GM12878 (cell line): ENCODE measurements around the gene BNC2. TPM values are rescaled to one million over a fixed set of nuclear protein-coding genes. Genes with fewer than 3 reads are reported as not detected.

Source experiments
- ATAC-seq: fragments of 200-7000 bp; cut with Tn5 transposase; 3 replicates; pipeline ENCODE4 v1.9.1; 2020; ENCODE audit warnings: mild to moderate bottlenecking, moderate library complexity
- BruUV-seq: library from RNA; stranded (reverse); fragments of 400-500 nt; replicated peaks from 2 replicates; lab custom pipeline; 2021; lab: Mats Ljungman, UMichigan
- CTCF ChIA-PET: fragments of 300-600 bp; sonication (Branson Sonifier 250); formaldehyde crosslinking; extraction: SDS; loops from one replicate; lab custom pipeline; 2021; ENCODE audit warnings: inconsistent platforms; lab: Yijun Ruan, JAX
- POLR2A ChIA-PET: fragments of 350-600 bp; formaldehyde crosslinking; extraction: SDS; loops from one replicate; lab custom pipeline; 2021; ENCODE audit warnings: inconsistent platforms; lab: Charles Lee
- RAD21 ChIA-PET: fragments of 300-600 bp; sonication (Branson Sonifier 250); formaldehyde crosslinking; loops from one replicate; lab custom pipeline; 2023; ENCODE audit warnings: antibody characterized with exemption; ENCODE audit not compliant: unreplicated experiment; lab: Charles Lee
- SMC1A ChIA-PET: fragments of 300-600 bp; sonication (Branson Sonifier 250); formaldehyde crosslinking; loops from one replicate; lab custom pipeline; 2023; ENCODE audit not compliant: unreplicated experiment, uncharacterized antibody; lab: Charles Lee
- DNase-seq: peaks from one replicate; pipeline ENCODE4 v3.0.0-alpha.2; 2011; ENCODE audit warnings: low read depth, low spot score
- FAIRE-seq: peaks from 3 replicates; lab custom pipeline; 2011; peaks lifted over from hg19 to GRCh38; lab: Jason Lieb, UNC
- H2AFZ ChIP-seq: 2 replicates; pipeline ENCODE4 v1.6.0; 2011; ENCODE audit warnings: low read depth, low read length, control low read depth; ENCODE audit not compliant: control insufficient read depth
- H3K27ac ChIP-seq: 2 replicates; pipeline ENCODE4 v1.5.1; 2011; ENCODE audit warnings: control low read depth; ENCODE audit not compliant: control insufficient read depth, insufficient read depth
- H3K27me3 ChIP-seq, 2 experiments: replicated peaks in 1 of 2; 2 replicates each; pipeline versions ENCODE4 v1.6.0 to v1.6.1; 2011; ENCODE audit warnings: low read length in 1 of 2; ENCODE audit not compliant: control insufficient read depth in 2 of 2, insufficient read depth in 2 of 2
- H3K36me3 ChIP-seq, 2 experiments: 2 replicates each; pipeline ENCODE4 v1.5.1; 2011; ENCODE audit warnings: low read length in 1 of 2; ENCODE audit not compliant: control insufficient read depth in 2 of 2, insufficient read depth in 2 of 2
- H3K4me1 ChIP-seq: 2 replicates; pipeline ENCODE4 v1.6.1; 2011; ENCODE audit warnings: mild to moderate bottlenecking, low read length, moderate library complexity, mixed read lengths; ENCODE audit not compliant: control insufficient read depth, insufficient read depth
- H3K4me2 ChIP-seq: 2 replicates; pipeline ENCODE4 v1.6.0; 2011; ENCODE audit warnings: control low read depth; ENCODE audit not compliant: control insufficient read depth, insufficient read depth
- H3K4me3 ChIP-seq: fragments of 200-600 bp; sonication (generic); 2 replicates; pipeline ENCODE4 v1.5.1; 2016
- H3K79me2 ChIP-seq: 2 replicates; pipeline ENCODE4 v1.6.0; 2011; ENCODE audit warnings: low read length; ENCODE audit not compliant: control insufficient read depth, insufficient read depth
- H3K9ac ChIP-seq: 2 replicates; pipeline ENCODE4 v1.8.0; 2011; ENCODE audit warnings: low read length, control low read depth, mixed read lengths; ENCODE audit not compliant: control insufficient read depth, insufficient read depth
- H3K9me3 ChIP-seq: replicated peaks from 3 replicates; pipeline ENCODE4 v1.5.1; 2011; ENCODE audit warnings: mild to moderate bottlenecking, low read length; ENCODE audit not compliant: control insufficient read depth, insufficient read depth
- H4K20me1 ChIP-seq: 2 replicates; pipeline ENCODE4 v1.6.0; 2011; ENCODE audit not compliant: control insufficient read depth, insufficient read depth
- HCFC1 ChIP-seq: fragments of 150-350 bp; IDR thresholded peaks from 2 replicates; pipeline ENCODE4 v1.6.1; 2014; ENCODE audit warnings: low read length
- NBN ChIP-seq: fragments of 450-650 bp; IDR thresholded peaks from 2 replicates; pipeline ENCODE4 v1.6.1; 2016
- SRF ChIP-seq, 2 experiments: IDR thresholded peaks; 2 replicates each; pipeline ENCODE4 v1.6.1; 2011; ENCODE audit warnings: low read depth in 2 of 2, low read length in 2 of 2, mild to moderate bottlenecking in 1 of 2, moderate library complexity in 1 of 2
- WGBS: methylation state at CpG from one replicate; pipeline ENCODE4 v1.1.6; 2016; ENCODE audit warnings: low lambda C conversion rate; ENCODE audit not compliant: insufficient replicate concordance, insufficient coverage; ENCODE audit errors: missing lambda C conversion rate; 5-methylcytosine and 5-hydroxymethylcytosine counted together
- in situ Hi-C: fragments of 300-500 bp; cut with MboI; formaldehyde crosslinking; loops from 9 replicates; pipeline ENCODE4 v1.14.3; 2018; ENCODE audit warnings: mixed read lengths
- intact Hi-C: fragments of 100-400 bp; cut with micrococcal nuclease; formaldehyde crosslinking; loops from one replicate; pipeline ENCODE4 v1.14.2; 2022; ENCODE audit not compliant: unreplicated experiment
- polyA plus RNA-seq, 11 experiments: library from polyadenylated mRNA; depleted of rRNA in 4 of 11; unstranded in 6 of 11; stranded (reverse) in 5 of 11; fragments of >200 nt; fragmentation: Nextera tagmentation in 4 of 11; fragmentation: Illumina TruSeq in 1 of 11; extraction: Ambion mirVana in 4 of 11; extraction: Trizol in 1 of 11; gene quantifications; 1 replicate in 1 of 11; 2 replicates in 10 of 11; pipeline versions ENCODE4 v1.2.1 to v1.2.3, GENCODE V29; 2011 to 2016; ENCODE audit warnings: inconsistent platforms in 2 of 11, missing spikeins in 2 of 11, low read depth in 1 of 11
- total RNA-seq, 4 experiments: library from RNA; depleted of rRNA in 3 of 4; stranded (reverse); fragments of >200 nt in 3 of 4; fragmentation: Illumina TruSeq in 1 of 4; extraction: Trizol in 1 of 4; gene quantifications; 2 replicates each; pipeline versions ENCODE4 v1.2.1 to v1.2.3, GENCODE V29; 2013 to 2021
- TF ChIP-seq, protein P1 (sequence below): fragments of 450-650 bp; formaldehyde crosslinking; IDR thresholded peaks from 2 replicates; pipeline ENCODE4 v1.4.0; 2022; ENCODE audit warnings: mild to moderate bottlenecking, moderate library complexity
- TF ChIP-seq, protein P2 (sequence below): fragments of 450-650 bp; formaldehyde crosslinking; IDR thresholded peaks from 2 replicates; pipeline ENCODE4 v1.4.0; 2020; ENCODE audit warnings: mild to moderate bottlenecking, moderate library complexity
- TF ChIP-seq, protein P3 (sequence below): IDR thresholded peaks from 2 replicates; pipeline ENCODE4 v1.6.1; 2012; ENCODE audit warnings: low read length, inconsistent platforms
- TF ChIP-seq, protein P4 (sequence below): fragments of 450-650 bp; IDR thresholded peaks from 2 replicates; pipeline ENCODE4 v1.6.1; 2016; ENCODE audit warnings: mild to moderate bottlenecking

Gene BNC2
- total and polyA plus RNA-seq, 10 of the 15 experiments (the other 5 are each of a cell fraction or from before 2014, with no cell fraction given): 0.05 to 14.5 (median 0.26) TPM

DNA sequence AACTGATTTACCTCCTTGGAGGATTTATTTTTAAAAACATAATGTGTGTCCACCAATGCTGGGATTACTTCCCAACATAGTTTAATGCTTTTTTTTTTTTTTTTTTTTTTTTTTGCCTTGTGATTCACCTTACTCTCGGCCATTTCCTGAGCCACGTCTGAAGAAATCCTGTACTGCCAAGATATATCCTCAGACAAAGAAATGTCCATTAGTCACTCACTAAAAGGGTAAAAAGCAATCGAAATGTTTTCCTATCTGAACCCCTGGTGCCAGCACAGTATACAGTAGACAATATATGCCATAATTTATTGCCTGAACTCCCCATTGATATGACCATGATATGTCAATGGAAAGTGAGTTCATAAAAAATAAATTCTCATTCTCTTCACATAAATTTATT lies 344.1 kb downstream of the BNC2 start:
- no peaks in the 10 kb centered on the region for H3K79me2 ChIP-seq
- ATAC-seq (no peak), DNase-seq (no peak), FAIRE-seq (no peak)
- ChIA-PET SMC1A (interaction anchor here (0.7 kb wide), 1 partner anchor 299 kb away, joined by 3 read pairs; no protein-coding TSS in a partner anchor), POLR2A (no interaction called here), RAD21 (no interaction called here), CTCF (interaction anchor here (1.0 kb wide), 1 partner anchor 21 kb away, joined by 3 read pairs; no protein-coding TSS in a partner anchor)
- H3K4me3 ChIP-seq: no peak overlapping the region
- H2AFZ ChIP-seq: no peak overlapping the region
- in situ Hi-C loops: no loop called here
- H3K36me3 ChIP-seq: no peaks in the 10 kb centered on the region
- H3K4me2 ChIP-seq: no peak overlapping the region
- TF ChIP-seq SRF (IDR thresholded peaks at IDR 0.05; ENCODE audit: low read depth in 2 of 2, low read length in 2 of 2) (no peak), HCFC1 (no peak), NBN (no peak)
- TF ChIP-seq, protein P1, sequence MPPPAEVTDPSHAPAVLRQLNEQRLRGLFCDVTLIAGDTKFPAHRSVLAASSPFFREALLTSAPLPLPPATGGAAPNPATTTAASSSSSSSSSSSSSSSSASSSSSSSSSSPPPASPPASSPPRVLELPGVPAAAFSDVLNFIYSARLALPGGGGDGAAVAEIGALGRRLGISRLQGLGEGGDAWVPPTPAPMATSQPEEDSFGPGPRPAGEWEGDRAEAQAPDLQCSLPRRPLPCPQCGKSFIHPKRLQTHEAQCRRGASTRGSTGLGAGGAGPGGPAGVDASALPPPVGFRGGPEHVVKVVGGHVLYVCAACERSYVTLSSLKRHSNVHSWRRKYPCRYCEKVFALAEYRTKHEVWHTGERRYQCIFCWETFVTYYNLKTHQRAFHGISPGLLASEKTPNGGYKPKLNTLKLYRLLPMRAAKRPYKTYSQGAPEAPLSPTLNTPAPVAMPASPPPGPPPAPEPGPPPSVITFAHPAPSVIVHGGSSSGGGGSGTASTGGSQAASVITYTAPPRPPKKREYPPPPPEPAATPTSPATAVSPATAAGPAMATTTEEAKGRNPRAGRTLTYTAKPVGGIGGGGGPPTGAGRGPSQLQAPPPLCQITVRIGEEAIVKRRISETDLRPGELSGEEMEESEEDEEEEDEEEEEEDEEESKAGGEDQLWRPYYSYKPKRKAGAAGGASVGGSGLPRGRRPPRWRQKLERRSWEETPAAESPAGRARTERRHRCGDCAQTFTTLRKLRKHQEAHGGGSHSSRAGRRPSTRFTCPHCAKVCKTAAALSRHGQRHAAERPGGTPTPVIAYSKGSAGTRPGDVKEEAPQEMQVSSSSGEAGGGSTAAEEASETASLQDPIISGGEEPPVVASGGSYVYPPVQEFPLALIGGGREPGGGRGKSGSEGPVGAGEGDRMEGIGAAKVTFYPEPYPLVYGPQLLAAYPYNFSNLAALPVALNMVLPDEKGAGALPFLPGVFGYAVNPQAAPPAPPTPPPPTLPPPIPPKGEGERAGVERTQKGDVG (CRISPR knock-in tag): no peak
- TF ChIP-seq, protein P2, sequence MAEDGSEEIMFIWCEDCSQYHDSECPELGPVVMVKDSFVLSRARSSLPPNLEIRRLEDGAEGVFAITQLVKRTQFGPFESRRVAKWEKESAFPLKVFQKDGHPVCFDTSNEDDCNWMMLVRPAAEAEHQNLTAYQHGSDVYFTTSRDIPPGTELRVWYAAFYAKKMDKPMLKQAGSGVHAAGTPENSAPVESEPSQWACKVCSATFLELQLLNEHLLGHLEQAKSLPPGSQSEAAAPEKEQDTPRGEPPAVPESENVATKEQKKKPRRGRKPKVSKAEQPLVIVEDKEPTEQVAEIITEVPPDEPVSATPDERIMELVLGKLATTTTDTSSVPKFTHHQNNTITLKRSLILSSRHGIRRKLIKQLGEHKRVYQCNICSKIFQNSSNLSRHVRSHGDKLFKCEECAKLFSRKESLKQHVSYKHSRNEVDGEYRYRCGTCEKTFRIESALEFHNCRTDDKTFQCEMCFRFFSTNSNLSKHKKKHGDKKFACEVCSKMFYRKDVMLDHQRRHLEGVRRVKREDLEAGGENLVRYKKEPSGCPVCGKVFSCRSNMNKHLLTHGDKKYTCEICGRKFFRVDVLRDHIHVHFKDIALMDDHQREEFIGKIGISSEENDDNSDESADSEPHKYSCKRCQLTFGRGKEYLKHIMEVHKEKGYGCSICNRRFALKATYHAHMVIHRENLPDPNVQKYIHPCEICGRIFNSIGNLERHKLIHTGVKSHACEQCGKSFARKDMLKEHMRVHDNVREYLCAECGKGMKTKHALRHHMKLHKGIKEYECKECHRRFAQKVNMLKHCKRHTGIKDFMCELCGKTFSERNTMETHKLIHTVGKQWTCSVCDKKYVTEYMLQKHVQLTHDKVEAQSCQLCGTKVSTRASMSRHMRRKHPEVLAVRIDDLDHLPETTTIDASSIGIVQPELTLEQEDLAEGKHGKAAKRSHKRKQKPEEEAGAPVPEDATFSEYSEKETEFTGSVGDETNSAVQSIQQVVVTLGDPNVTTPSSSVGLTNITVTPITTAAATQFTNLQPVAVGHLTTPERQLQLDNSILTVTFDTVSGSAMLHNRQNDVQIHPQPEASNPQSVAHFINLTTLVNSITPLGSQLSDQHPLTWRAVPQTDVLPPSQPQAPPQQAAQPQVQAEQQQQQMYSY (CRISPR knock-in tag): no peak
- TF ChIP-seq, protein P3, sequence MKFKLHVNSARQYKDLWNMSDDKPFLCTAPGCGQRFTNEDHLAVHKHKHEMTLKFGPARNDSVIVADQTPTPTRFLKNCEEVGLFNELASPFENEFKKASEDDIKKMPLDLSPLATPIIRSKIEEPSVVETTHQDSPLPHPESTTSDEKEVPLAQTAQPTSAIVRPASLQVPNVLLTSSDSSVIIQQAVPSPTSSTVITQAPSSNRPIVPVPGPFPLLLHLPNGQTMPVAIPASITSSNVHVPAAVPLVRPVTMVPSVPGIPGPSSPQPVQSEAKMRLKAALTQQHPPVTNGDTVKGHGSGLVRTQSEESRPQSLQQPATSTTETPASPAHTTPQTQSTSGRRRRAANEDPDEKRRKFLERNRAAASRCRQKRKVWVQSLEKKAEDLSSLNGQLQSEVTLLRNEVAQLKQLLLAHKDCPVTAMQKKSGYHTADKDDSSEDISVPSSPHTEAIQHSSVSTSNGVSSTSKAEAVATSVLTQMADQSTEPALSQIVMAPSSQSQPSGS: no peak
- TF ChIP-seq, protein P4, sequence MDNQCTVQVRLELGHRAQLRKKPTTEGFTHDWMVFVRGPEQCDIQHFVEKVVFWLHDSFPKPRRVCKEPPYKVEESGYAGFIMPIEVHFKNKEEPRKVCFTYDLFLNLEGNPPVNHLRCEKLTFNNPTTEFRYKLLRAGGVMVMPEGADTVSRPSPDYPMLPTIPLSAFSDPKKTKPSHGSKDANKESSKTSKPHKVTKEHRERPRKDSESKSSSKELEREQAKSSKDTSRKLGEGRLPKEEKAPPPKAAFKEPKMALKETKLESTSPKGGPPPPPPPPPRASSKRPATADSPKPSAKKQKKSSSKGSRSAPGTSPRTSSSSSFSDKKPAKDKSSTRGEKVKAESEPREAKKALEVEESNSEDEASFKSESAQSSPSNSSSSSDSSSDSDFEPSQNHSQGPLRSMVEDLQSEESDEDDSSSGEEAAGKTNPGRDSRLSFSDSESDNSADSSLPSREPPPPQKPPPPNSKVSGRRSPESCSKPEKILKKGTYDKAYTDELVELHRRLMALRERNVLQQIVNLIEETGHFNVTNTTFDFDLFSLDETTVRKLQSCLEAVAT: no peak
- no peaks in the 10 kb centered on the region for H3K27me3 ChIP-seq
- no peaks in the 10 kb centered on the region for H4K20me1 ChIP-seq
- BruUV-seq: no TSS peak
- no peaks in the 10 kb centered on the region for H3K9me3 ChIP-seq
- H3K27ac ChIP-seq: no peak overlapping the region
- no peaks in the 10 kb centered on the region for H3K4me1 ChIP-seq
- no peak overlapping the region for H3K9ac ChIP-seq
- intact Hi-C loops: loop anchor here (5.0 kb wide), 1 partner anchor 51 kb away; no protein-coding TSS in a partner anchor
- 28% methylated on average over 3 of the region's 3 CpGs for WGBS
